NOMO-1 (cell line): ENCODE measurements around the gene APIP.
"Not testable (repeated sequence)": the region's sequence is repeated elsewhere in the genome, so short reads cannot be mapped to it uniquely, and the experiment has no call there.

Experiments
- DNase-seq, 2 experiments: peaks; one replicate each; lab custom pipeline; 2025; ENCODE audit not compliant: unreplicated experiment in 2 of 2; lab: John Stamatoyannopoulos, UW

Gene APIP

DNA sequence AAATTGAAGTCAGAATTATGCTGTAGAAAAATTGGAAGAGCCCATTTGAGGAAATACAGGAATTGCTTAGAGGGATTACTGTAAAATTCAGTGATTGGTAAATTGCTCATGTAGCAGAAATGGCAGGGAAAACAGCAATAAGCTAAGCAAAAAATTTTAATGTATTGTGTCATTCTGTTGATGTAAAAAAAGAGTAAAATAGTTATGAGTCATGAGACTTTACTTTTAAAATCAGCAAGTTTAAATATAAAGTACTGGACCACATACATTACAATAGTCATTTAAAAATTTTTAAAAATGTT lies 10.6 kb upstream of the APIP start:
- no peak for DNase-seq

DNA sequence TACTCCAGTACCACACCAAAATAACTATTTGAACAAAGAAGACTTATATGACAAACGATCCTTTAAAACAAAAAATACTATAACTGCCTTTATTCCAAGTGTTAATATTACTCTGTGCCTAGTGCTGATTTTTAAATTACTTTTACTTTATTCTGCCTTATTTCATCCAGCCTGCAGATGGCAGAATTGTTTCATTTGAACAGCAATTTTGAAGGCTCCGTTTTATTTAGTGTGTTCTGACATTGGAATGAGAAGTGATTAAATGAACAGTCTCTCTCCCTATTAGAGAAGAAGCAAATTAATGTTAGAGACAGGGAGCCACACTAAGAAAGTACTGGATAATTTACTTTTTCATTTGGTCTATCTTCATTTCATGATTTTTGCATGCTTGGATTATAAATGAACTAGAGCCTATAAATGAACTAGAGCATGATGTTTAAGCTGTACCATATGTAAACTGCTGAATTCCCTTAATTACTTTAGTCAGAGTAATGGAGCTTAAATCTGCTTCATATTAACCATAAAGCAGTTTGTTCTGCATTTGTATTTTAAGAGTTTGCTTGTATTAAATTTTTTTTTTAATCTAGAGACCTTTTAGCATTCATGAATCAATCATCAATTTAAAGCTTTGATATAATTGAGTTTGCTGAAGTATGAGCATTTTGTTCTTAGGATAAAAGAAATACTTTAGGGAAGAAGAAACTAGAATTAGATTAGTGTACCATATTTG lies 10.1 kb upstream of the APIP start:
- DNase-seq: peak in 1 of 2 experiments; percentile 58

DNA sequence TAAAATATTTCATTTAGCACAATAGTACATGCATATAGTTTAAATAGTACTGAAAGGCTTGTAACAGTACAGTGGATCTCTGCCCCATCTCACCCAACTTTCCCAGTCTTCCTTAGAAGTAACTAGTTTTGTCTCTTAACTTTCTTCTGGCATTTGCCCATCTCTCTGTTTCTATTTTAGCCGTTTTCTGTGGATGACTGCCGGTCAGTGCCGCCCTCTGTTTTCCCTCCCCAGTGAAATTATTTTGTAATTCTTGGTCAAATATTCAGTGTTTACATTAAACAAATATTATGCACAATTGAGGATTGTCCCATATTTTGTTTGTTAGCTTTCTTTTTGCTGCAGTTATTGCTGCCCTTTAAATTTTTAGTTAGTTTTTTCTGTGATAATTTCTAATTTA lies 8.5 kb upstream of the APIP start:
- no peak for DNase-seq

DNA sequence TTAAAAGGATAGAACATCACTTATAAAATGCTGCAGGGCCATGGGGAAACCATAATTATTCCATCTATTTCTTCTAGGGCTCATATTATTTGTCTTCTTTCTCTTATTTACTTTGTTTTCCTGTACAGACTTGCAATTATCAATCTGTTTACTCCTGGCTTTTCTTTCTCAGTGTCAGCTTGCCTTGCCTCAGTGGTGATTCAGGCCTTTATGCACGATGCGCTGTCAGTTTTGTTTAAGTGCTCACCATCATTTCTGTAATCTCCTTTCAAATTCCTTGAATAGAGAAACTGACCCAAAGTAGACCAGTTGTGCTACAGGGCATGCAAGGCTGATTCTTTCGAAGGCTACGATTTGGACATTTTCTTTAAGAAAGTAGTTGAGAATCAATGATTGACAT lies 5.0 kb upstream of the APIP start:
- DNase-seq: no peak

DNA sequence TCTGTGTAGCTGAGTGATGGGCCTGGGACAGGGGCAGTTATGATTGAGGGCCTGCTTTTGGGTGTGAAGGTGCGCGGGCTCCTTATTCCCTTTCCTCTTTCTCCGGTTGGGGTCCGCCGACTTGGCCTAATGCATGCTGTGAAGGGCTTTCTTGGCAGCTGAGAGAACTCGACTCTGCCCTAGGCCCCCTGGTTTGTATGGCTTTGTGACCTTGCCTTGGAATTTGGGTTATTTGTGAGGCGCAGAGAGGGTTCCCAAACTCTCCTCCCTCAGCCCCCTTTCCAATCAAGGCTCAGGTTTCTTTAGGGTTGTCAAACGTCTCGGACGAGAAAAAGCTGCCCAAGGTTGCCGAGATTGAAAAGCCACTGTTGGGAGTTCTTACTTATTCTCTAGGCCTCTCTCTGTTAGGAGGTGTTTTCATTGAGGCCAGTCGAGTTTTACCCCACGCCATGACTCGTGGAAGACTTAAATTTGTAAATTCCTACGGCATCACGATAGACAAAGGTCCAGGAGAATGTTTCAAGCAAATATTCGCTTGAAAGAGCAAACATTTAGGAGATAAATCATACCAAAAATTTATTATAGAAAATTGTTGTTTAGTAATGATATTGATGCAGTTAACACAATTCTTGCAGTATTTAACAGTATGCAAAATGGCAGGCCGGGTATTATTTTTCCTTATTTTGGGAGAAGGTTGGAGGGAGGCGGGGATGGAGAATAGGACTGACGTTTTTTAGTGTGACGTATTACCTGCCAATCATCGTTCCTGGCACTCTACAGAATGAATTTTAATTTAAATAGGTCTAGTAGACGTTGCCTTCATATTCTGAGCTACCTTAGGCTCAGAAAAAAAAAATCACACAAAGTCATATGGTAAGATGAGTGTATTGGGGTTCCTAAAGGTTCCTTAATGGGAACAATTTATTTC lies 928 bp upstream of the APIP start:
- DNase-seq: no peak

DNA sequence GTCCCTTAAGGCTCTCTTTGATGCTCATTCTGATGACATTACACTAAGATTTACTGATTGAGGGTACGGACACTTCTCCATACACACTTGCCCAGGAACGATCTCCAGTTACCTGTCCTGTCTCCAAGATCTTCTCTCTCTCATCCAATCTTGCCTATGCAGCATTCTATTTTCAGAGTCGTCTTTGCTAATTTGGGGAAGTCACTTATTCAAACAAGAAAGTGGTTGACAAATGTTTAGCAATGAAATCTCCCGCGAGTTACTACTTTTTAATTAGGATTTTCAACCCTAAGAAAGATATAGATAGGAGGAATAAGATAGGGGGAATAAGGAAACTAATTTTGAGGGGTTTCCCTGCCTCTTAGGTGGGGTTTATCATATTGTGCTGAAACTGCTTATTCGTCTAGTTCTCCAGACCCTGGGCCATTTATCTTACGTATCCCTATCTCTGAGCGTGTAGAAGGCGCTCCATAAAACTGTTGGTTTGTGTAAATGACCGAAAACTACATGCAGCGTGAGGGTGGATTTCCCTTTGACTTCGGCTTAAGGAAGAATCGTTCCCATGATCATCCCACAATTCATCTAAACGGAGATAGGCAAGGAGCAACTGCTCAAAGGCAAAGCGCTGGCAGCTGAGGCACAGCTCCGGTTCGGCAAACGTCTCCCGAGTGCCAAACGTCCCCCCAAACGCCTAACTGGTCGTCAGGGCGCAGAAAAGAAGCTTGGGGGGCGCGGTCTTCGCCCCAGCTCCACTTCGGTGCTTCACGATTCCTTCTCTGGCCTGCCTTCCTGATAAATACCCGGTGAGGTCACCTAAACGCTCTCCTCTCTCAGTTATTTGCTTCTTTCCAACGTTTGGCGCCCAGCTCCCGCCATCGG lies 804 bp downstream of the APIP start:
- peak in 1 of 2 experiments; percentile 58 for DNase-seq

DNA sequence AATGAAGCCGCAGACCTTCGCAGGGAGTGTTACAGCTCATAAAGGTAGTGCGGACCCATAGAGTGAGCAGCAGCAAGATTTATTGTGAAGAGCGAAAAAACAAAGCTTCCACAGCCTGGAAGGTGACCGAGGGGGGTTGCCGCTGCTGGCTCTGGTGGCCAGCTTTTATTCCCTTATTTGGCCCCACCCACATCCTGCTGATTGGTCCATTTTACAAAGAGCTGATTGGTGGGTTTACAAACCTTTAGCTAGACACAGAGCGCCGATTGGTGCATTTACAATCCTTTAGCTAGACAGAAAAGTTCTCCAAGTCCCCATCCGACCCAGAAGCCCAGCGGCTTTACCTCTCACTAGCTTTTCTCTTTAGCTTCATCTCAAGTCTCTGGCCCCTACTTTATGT lies 2.6 kb downstream of the APIP start:
- not testable (repeated sequence) for DNase-seq

DNA sequence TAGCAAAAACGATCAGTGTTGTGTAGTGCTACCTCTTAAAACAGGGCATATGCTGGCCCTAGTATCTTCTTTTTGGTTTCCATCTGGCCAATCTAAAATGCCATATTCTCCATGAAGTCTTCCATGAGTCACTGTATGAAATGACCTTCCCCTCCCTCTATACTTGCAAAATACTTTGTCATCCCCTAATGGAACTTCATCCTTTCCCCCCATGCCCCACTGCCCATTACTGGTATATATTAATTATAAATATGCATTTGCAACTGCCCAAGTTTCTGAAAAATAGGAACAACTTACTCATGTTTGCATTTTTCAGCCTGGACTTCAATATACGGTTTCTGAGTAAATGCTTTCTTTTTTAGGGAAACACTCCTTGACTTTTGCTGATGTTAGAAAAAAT lies 4.5 kb downstream of the APIP start:
- DNase-seq: no peak

DNA sequence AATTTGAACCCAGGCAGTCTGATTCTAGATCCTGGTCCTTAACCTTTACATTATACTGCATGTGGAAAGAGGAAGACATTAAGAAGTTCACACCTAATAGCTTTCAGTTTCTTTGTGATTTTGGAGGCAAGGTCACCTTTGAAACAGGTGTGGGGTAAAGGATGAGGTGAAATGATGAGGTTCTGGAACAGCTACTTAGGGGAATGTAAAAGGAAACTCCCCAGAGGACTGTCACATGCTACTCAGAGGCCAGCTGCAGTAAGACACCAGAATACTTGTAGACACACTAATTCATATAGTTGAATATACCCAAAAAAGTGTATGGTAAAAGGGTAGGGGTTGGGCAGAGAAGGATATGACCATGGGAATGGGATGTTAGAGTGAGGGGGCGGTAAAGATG lies 5.4 kb downstream of the APIP start:
- DNase-seq: no peak

DNA sequence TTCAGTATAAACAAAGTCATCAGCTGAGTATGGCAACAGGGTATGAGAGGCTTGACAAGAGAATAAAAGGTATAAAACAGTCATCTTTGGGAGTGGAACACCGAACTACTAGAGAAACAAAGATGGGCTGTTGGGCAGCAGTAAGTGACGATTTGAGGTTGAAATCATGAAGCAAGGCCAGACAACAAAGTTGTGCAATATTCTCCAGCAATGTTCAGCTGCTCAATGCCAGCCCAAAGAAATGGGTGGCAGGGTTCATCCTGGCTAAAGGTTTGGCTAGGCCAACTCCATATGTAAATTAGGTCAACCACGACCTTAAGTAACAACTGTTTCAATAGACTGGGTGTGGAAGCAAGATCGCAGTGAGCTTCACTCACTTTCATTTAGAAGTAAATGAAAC lies 6.2 kb downstream of the APIP start:
- peak; percentile 54 to 69 for DNase-seq

DNA sequence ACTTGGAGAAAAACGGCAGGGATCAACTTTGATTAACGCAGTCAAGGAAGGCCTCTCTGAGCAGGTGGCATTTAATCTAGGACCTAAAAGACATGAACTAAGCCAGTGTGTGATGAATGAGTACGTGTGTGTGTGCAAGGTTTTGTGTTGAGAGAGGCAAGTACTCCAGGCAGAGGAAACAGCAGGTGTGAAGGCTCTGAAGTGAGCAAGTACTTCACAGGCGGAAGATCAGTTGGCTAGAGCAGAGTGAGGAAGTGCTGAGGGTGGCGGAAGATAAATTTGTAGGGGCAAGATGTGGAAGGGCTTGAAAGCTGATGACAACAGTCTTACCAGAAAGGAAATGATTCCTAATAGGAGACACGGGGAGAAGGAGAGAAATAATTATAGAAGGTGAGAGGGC lies 6.8 kb downstream of the APIP start:
- no peak for DNase-seq

DNA sequence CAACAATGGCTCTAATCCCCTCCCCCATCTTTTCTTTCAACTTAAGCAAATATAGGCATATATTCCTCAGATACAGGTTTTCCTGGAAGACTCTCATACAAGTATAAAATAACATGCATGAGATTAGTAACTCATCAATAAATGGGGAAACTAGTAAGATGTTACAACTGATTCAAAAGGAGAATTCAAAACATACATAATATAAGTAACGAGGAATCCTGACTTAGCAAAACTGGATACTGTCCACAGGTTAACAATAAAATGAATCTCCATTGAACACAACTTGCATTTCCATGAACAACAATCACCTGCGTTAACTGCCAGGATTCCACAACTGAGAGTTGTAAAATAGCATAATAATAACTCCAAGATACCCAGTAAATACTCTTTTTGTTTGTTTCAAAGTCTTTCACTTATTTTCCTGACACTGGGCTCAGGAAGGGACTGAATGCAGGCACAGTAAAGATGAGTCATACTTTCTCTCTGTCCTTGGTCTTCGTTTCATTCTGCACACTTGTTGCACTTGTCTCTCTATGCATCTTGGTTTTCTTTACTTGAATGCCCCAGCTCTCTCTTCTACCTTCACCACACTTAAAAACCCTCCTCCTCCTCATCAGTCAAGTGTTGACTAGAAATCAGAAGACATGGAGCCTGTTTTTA lies 8.1 kb downstream of the APIP start:
- no peak for DNase-seq

DNA sequence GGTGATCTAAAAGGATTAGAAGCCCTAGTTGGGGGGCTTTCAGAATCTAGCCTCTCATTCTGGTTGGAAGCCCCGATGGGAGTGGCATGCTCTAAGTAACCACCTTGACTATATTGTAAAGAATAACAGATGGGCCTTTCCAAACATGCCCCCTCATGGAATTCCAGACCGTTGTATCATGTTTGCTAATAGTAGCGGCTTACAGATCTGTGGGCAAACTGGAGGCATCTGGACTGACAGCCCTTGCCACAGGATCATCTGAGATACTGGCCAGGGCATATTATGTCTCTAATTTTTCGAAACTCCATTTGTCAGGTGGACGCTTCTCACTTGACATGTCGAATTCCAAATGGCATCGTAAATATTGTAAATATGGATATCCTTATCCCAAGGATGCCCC lies 10.5 kb downstream of the APIP start:
- no peak for DNase-seq

DNA sequence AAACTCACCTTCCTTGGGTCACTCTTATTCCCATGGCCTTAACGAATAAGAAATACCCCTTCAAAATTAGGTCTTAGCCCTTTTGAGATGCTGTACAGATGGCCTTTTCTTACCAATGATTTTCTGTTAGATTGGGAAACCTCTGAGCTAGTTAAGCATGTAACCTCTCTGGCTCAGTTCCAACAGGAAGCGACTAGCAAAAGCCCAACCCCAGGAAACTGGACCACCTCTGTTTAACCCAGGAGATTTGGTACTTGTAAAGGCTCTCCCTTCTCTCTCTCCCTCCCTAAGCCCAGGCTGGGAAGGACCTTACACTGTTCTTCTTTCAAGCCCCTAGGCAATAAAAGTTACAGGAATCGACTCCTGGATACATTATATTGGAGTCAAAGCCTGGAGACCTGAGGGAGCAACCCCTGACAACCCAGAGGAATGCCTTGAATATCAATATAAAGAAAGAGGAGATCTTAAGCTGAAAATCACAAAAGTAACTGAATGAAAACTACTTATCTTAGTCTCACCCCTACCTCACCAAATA lies 11.7 kb downstream of the APIP start:
- no peak for DNase-seq

DNA sequence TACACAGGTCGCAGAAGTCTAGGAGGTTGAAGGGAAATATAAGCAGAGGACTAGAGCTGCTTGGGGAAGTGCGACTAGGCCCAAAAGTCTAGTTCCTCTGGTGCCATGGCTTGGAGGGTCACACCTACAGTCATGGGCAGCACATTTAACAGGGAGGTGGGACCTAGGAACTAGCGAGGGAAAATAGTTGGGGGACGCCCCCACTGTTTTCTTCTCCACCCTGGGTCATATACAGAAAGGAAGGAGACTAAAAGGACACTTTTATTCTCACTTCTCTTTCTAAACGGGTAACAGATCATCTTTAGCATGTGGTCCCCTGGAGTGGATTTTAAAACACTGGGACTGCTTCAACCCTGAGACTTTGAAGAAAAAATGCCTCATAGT lies 16.6 kb downstream of the APIP start:
- DNase-seq: no peak

DNA sequence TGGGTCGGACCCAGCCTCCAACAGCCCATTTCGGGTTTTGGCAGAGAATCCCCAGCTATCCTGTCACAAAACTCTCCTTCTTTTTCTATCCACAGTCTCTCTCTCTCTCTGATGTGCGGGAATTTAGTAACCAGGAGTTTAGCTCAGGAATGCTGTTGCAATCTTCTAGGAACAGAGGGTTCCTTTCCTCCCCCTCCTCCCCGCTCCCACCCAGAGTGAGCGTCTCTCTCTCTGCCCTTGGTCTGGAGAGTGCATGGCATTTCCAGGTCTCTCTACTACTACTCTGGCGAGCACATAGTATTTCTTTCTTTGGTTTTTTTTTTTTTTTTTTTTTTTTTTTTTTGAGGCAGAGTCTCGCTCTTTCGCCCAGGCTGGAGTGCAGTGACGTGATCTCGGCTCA lies 17.7 kb downstream of the APIP start:
- no peak for DNase-seq

DNA sequence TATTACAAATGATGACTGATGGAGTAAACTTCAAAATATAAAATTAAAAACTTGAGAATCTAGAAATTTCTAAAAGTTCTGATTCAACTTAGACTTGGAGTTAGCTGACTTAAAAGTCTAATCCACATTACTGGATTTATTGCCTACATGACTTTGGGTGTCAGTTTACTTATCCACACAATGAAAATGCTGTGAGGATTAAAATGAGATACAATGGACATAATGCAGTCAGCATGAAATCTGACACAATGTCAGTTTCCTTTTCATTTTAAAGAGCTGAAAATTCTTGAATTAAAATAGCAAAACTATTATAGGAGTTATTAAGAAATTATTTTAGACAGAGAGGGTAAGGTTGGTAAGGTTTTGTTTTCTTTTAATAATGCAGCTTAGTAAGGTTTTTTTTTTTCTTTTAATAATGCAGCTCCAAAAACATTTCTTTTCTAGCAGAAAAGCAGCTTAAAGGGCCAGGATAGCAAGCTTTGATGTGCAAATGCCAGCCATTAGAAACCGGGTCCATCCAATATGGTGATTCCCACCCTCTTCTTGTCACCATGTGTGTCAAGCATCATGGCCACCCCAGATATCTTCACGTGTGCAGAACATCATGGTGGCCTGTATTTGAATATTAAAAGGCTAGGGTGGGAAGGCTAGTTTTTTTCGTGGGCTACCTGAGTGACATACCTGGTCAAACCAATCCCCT lies 18.9 kb downstream of the APIP start:
- DNase-seq: no peak

DNA sequence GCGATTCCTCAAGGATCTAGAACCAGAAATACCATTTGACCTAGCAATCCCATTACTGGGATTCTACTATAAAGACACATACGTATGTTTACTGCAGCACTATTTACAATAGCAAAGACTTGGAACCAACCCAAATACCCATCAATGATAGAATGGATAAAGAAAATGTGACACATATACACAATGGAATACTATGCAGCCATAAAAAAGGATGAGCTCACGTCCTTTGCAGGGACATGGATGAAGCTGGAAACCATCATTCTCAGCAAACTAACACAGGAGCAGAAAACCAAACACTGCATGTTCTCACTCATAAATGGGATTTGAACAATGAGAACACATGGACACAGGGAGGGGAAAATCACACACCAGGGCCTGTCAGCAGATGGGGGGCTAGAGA lies 20.0 kb downstream of the APIP start:
- not testable (repeated sequence) for DNase-seq

DNA sequence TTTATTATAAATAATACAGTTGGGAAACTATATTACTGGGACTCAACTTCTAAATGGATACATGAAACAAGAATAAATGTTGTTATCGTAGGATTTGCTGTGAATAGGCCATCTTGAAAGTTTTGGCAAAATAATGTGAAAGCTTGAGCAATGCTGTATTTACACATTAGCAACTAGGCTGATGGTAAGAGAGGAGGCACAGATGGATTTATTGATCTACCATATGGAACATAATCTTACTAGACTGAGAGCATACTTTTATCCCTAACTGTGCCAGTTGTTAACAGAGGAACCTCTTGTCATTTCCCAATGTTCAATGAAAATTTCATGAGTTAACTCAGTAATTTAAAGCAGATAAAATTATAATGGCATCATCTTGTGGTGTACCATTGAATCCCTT lies 22.8 kb downstream of the APIP start:
- no peak for DNase-seq

DNA sequence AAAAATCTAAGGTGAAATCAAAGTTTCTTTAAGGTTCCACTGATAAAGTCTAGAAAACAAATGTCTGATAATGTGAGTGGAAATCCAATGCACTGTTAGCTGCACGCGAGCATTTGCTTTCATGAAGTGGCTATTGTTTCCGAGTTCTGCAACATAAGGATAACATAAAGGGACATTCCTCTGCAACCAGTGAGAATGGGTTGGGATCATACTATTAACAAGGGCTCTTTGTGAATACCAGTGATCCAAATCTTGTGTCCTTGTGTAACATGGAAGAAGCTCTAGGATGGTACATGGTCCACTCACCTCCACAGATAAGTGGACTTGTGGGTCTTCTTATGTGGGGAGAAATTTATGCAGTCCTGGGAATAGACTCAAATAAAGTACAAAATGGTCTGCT lies 24.6 kb downstream of the APIP start:
- DNase-seq: no peak
